CD4-positive, alpha-beta T cell treated with Interleukin-6 for 4 hours (primary cell): ENCODE measurements around the gene TMEM88.

Source experiments
- DNase-seq: peaks from one replicate; pipeline ENCODE4 v3.0.0-alpha.2; 2020; ENCODE audit warnings: mixed read lengths

The TMEM88 gene

GRCh38 chr17:7833011-7833794 lies 21.7 kb upstream of the TMEM88 start:
- no peak for DNase-seq

GRCh38 chr17:7833795-7834541 lies 20.9 kb upstream of the TMEM88 start, which contains the start of gene KDM6B:
KDM6B (plus strand) TSS chr17:7834217; CDS start chr17:7845555, 11,338 bp downstream.
- DNase-seq: peak; percentile 93

DNA sequence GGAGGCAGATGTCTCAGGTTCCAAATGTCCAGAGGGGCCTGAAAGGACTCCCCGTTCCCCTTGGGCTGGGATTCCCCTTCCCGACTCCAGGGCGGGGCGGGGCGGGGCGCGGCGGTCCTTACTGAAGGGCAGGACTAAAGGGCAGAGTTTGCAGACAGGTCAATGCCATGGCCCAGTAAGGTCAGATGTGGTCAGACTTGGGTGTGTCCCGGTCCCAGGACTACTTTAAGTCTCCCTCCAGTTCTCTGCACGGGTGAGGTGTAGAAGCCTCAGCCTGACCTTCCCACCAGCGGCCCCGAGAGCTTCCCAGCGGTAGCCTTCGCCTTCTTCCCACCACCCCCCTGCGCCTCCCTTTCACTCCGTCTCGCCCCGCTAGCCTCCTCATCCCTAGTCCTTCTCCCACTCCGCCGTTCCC lies 20.3 kb upstream of the TMEM88 start:
- peak; percentile 54 for DNase-seq

GRCh38 chr17:7834957-7835813 lies 19.7 kb upstream of the TMEM88 start:
- DNase-seq: peak; percentile 91

DNA sequence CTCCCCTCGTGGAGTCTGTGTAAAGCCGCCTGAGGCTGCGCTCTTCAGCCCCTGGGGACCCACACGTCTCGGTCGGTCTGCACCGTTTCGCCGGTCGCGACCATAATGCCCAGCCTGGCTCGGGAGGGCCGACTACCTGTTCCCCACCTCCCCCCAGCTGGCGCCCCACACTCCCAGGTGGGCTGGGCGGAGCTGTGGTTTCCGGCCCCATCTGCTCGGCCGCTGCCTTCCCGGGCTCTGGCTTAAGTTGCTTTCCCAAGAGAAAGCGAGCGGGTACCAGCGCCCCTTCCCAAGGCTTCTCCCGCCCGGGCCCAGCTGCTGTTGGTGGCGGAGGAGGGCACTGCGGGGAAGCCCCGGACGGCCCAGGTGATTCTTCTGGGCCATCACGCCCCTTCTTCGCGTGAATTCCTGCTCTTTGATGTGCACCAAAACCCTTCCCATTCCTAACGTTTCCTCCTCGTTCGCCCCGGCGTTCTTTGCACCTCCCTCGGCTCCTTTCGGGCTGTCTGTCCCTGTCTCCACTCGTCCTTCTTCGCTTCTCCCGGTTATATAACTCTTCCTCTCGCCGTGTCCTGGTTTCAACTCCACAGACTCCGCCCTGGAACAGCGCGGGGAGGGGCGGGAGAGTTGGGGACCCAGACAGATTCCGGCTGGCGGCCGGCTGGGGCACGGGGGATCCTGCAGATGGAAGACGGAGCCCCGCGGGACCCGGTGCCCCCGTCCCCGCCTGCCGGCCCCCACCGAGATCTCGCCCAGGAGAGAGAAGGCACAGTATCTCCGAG lies 18.9 kb upstream of the TMEM88 start:
- peak; percentile 35 for DNase-seq

DNA sequence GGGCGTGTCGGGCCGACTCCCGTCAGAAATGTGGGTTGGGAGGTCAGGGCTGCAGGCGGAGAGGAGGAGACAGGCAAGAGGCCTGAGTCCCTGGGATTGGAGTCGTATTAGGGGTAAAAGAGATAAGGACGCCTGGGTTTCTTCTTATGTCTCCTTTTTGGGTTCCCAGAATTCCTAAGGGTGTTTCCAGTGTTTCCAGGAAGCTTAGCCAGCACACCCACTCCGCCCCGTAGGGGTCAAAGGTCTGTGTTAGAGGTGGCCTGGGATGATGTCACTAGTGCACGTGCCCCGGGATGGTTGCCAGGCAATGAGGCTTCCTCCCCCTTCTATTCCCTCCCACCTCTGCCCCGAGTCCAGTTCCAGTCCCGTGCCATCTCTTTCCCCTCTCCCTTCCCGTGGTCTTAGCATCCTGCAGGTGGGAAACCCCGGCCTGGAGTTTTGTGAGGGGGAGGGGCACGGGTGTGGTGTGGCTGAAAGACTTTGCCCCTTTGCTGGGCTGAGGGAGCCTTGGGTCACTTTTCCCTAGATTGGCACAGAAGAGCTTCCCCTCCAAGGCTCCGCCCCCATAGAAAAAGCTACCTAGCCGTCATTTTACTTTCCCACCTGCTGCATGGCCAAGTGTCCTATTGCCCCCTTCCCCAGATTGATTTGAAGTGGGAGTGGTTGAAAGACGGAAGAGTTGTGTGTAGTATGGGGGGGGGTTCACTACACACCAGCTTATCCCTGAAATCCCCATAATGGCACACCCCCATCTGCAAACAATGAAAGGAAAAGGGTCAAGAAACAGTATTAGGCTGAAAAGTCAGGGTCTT lies 18.1 kb upstream of the TMEM88 start:
- peak; percentile 55 for DNase-seq

- DNase-seq: no peak
Measured at GRCh38 chr17:7837408-7838088, 17.3 kb upstream of the TMEM88 start.

DNA sequence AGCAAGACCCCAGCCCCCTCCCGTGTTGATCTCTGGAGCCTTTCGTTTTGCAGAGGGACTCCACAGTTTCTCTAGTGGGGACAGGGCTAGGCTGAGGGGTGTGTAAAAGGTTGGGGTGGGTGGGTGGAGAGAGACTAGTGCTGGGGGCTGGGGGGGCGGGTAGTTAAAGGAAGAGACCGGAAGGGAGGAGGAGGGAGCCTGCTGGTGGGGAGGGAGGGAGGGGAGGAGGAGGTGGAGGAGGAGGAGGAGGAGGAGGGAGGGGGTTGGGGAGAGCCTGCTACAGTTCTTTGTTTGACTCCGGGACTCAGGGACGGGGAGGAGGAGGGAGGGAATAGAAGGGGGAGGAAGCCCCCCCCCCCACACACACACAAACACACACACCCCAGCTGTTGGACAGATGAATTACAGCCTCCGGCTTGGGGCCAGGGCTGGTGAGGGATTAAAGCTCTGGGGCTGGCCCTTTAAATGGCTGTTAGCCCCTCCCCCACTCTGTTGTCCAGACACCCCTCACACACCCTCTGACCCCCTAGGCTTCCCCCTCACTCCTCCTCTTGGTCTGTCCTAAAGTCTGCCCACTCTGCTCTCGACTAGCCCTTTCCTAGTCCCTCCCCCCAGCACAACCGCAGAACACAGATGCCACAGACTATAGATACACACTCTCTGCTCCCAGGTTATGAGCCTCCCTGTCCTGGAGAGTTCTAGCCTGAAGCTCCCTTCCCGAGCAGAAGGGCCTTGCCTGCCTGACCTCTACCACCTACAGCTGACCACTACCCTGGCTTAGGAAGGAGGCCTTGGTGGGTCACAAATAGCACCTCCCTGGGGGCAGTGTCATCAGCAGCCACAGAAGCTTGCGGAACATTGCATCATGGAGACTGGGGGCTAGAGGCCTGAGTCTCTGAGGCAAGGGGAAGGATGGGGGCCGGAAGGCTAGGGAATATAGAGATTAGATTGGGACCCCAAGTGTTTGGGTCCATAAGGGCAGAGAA lies 16.5 kb upstream of the TMEM88 start:
- peak; percentile 58 for DNase-seq

GRCh38 chr17:7839190-7839875 lies 15.5 kb upstream of the TMEM88 start:
- DNase-seq: no peak

GRCh38 chr17:7839876-7840261 lies 15.0 kb upstream of the TMEM88 start:
- DNase-seq: no peak

- DNase-seq: no peak
Measured at GRCh38 chr17:7840441-7840840, 14.4 kb upstream of the TMEM88 start.

GRCh38 chr17:7840875-7841274 lies 14.0 kb upstream of the TMEM88 start:
- DNase-seq: no peak

DNA sequence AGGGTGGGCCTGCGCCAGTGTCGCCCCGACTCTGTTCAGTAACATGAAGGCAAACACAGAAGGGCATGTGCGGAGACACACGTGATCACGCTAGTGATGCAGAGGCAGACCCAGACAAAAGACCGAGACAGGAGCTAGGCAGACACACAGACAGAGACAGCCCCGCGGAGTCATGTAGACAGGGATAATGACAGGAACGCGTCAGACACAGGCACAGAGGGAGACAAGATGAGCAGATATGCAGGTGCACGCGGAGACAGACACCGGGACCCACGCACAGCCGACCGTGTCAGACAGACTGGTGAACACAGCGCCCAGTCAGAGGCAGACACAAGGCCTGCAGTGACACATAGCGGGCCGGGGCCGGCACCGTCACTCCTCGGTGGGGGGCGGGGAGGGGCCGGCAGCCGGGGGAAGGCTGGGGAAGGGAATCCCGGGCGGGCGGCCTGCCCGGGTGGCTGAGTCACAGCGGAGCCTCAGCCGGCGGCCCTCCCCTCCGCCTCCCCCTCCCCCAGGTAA lies 13.4 kb upstream of the TMEM88 start:
- DNase-seq: peak; percentile 96

GRCh38 chr17:7841915-7842379 lies 12.9 kb upstream of the TMEM88 start:
- DNase-seq: peak; percentile 84

GRCh38 chr17:7842380-7843256 lies 12.2 kb upstream of the TMEM88 start:
- peak; percentile 93 for DNase-seq

GRCh38 chr17:7843257-7843535 lies 11.7 kb upstream of the TMEM88 start:
- no peak for DNase-seq

- peak; percentile 93 for DNase-seq
Measured at GRCh38 chr17:7843536-7844291, 11.2 kb upstream of the TMEM88 start.
